BJ (cell line): ENCODE measurements around the gene BCL6B. TPM values are rescaled to one million over a fixed set of nuclear protein-coding genes. Genes with fewer than 3 reads are reported as not detected.
"Not testable (repeated sequence)": the region's sequence is repeated elsewhere in the genome, so short reads cannot be mapped to it uniquely, and the experiment has no call there.

Experiments used
- CTCF ChIA-PET: fragments of 350-600 bp; formaldehyde crosslinking; extraction: SDS; loops from one replicate; lab custom pipeline; 2021; ENCODE audit warnings: antibody characterized with exemption, inconsistent platforms; lab: Yijun Ruan, JAX
- POLR2A ChIA-PET: fragments of 300-600 bp; sonication (Branson Sonifier 250); formaldehyde crosslinking; extraction: SDS; loops from one replicate; lab custom pipeline; 2021; ENCODE audit warnings: antibody characterized with exemption; lab: Charles Lee
- DNase-seq: peaks from one replicate; pipeline ENCODE4 v3.0.0-alpha.2; 2011; ENCODE audit warnings: low read depth
- H3K27me3 ChIP-seq: 2 replicates; pipeline ENCODE4 v1.6.0; 2011; ENCODE audit warnings: low read length; ENCODE audit not compliant: control insufficient read depth, insufficient read depth
- H3K36me3 ChIP-seq: 2 replicates; pipeline ENCODE4 v1.5.1; 2011; ENCODE audit warnings: low read length; ENCODE audit not compliant: control insufficient read depth, insufficient read depth
- H3K4me3 ChIP-seq: 2 replicates; pipeline ENCODE4 v1.5.1; 2011; ENCODE audit warnings: low read depth, mild to moderate bottlenecking, control low read depth, low read length
- polyA plus RNA-seq: library from polyadenylated mRNA; depleted of rRNA; stranded (reverse); fragments of >200 nt; gene quantifications from 2 replicates; pipeline ENCODE4 v1.2.3, GENCODE V29; 2011
- TF ChIP-seq, protein P1 (sequence below): IDR thresholded peaks from 2 replicates; pipeline ENCODE4 v1.5.1; 2011; ENCODE audit warnings: low read depth, mild to moderate bottlenecking, control low read depth, inconsistent platforms, low read length, moderate library complexity; ENCODE audit not compliant: insufficient read depth

BCL6B gene
- polyA plus RNA-seq, 1 experiment, result not detected

DNA sequence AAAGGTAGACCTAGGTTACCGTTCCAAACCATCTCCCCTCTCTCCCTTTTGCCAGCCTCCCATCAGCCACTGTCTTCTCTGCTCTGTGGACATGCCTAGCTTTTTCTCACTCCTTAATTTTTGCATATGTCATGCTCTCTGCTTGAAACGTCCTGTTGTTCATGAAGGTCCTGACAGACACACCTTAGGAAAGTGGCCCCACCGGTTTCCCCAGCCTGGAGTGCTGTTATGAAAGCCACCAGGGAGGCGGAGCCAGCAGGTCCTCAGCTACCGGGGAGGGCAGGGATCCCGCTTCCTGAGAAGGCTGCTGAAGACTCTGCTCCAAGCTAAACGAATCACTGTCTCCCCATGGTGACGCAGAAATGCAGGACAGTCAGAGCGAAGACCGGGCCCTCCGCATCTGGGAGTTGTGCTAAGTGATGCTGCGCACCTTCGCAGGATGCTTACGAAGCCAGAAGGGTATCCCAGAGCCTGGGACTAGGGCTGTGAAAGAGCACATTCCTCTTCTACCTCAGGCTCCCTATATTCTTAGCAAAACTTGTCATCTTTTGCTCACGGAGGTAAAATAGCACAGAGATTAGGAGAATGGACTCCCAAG, 23.4 kb downstream of the BCL6B start:
- DNase-seq, result no peak
- CTCF ChIA-PET, result interaction anchor here (0.6 to 5.0 kb wide), 38 partner anchors 8 to 663 kb away, joined by 3 to 55 read pairs (median 5); partner anchors contain the start of genes ACADVL, CLEC10A, DLG4 and RNASEK
- TF ChIP-seq, protein P1, sequence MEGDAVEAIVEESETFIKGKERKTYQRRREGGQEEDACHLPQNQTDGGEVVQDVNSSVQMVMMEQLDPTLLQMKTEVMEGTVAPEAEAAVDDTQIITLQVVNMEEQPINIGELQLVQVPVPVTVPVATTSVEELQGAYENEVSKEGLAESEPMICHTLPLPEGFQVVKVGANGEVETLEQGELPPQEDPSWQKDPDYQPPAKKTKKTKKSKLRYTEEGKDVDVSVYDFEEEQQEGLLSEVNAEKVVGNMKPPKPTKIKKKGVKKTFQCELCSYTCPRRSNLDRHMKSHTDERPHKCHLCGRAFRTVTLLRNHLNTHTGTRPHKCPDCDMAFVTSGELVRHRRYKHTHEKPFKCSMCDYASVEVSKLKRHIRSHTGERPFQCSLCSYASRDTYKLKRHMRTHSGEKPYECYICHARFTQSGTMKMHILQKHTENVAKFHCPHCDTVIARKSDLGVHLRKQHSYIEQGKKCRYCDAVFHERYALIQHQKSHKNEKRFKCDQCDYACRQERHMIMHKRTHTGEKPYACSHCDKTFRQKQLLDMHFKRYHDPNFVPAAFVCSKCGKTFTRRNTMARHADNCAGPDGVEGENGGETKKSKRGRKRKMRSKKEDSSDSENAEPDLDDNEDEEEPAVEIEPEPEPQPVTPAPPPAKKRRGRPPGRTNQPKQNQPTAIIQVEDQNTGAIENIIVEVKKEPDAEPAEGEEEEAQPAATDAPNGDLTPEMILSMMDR, result no peak
- POLR2A ChIA-PET, result no interaction called here
- no peaks in the 10 kb centered on the region for H3K36me3 ChIP-seq
- no peak overlapping the region for H3K4me3 ChIP-seq
- H3K27me3 ChIP-seq, result peaks cover 16% of the 10 kb centered on the region

DNA sequence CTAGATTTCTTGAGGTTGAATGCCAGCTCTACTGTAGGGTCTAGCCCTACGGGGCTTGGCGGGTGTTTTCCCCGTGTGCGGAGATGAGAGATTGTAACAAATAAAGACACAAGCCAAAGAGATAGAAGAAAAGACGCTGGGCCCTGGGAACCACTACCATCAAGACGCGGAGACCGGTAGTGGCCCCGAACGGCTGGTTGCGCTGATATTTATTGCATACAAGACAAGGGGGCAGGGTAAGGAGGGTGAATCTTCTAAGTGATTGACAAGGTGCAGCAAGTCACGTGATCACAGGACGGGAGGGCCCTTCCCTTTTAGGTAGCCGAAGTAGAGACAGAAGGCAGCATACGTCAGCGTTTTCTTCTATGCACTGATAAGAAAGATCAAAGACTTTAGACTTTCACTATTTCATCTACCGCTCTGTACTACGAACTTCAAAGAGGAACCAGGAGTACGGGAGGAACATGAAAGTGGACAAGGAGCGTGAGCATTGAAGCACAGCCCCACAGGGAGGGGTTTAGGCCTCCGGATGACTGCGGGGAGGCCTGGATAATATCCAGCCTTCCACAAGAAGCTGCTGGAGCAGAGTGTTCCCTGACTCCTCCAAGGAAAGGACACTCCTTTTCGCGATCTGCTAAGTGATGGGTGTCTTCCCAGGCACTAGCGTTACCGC, 24.0 kb downstream of the BCL6B start:
- CTCF ChIA-PET, result interaction anchor here (0.7 to 5.0 kb wide), 24 partner anchors 8 to 663 kb away, joined by 3 to 55 read pairs (median 8); partner anchors contain the start of genes ACADVL, DLG4, TP53 and WRAP53
- H3K4me3 ChIP-seq, POLR2A ChIA-PET, DNase-seq, H3K36me3 ChIP-seq: not testable (repeated sequence)
- peaks cover 16% of the 10 kb centered on the region for H3K27me3 ChIP-seq

- no peak for DNase-seq
- H3K4me3 ChIP-seq, result no peak overlapping the region
- TF ChIP-seq, protein P1, result no peak
- ChIA-PET CTCF (interaction anchor here (0.7 to 7.4 kb wide), 6 partner anchors 85 to 249 kb away, joined by 3 to 92 read pairs (median 28); no protein-coding TSS in a partner anchor), POLR2A (no interaction called here)
- peaks cover 15% of the 10 kb centered on the region for H3K27me3 ChIP-seq
- no peaks in the 10 kb centered on the region for H3K36me3 ChIP-seq
Observed at GRCh38 chr17:7047566-7047965, 24.7 kb downstream of the BCL6B start.

GRCh38 chr17:7048968-7049367, 26.1 kb downstream of the BCL6B start:
- no peak overlapping the region for H3K4me3 ChIP-seq
- ChIA-PET CTCF (interaction anchor here (0.7 to 7.4 kb wide), 6 partner anchors 9 to 247 kb away, joined by 3 to 92 read pairs (median 6); no protein-coding TSS in a partner anchor), POLR2A (no interaction called here)
- TF ChIP-seq, protein P1, result no peak
- no peaks in the 10 kb centered on the region for H3K36me3 ChIP-seq
- DNase-seq, result no peak
- H3K27me3 ChIP-seq, result peaks cover 9% of the 10 kb centered on the region

DNA sequence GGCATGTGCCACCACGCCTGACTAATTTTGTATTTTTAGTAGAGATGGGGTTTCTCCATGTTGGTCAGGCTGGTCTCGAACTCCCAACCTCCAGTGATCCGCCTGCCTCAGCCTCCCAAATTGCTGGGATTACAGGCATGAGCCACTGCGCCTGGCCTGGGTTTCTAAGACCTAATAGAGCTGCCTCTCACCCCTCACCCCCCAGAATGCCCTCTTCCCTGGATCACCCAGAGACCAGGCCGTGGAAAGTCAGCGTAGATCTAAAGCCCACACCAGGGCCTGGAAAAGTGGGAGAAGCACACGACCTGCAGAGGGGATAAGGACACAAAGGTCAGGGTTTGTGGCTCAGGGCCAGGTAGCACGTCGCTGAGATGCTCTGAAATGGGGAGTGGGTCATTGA, 27.7 kb downstream of the BCL6B start:
- CTCF ChIA-PET, result interaction anchor here (0.7 to 7.4 kb wide), 10 partner anchors 11 to 246 kb away, joined by 3 to 92 read pairs (median 6); no protein-coding TSS in a partner anchor
- H3K4me3 ChIP-seq, H3K27me3 ChIP-seq, DNase-seq, POLR2A ChIA-PET, H3K36me3 ChIP-seq: not testable (repeated sequence)

GRCh38 chr17:7056386-7056785, 33.5 kb downstream of the BCL6B start:
- Histone ChIP-seq H3K36me3 (no peaks in the 10 kb centered on the region), H3K4me3 (no peak overlapping the region), H3K27me3 (peaks cover 7% of the 10 kb centered on the region; the same call in 1 of the 2 replicates)
- CTCF ChIA-PET, result interaction anchor here (1.1 to 2.7 kb wide), 2 partner anchors 121 to 240 kb away, joined by 4 to 10 read pairs; no protein-coding TSS in a partner anchor
- peak; percentile 4 for DNase-seq
- TF ChIP-seq, protein P1, result no peak
- POLR2A ChIA-PET, result no interaction called here
